ENCODE measurements around the gene ADGRL2.

The ADGRL2 gene

GRCh38 chr1:81806432-81806770 lies 5.7 kb downstream of the ADGRL2 start:
- no peak for DNase-seq

DNA sequence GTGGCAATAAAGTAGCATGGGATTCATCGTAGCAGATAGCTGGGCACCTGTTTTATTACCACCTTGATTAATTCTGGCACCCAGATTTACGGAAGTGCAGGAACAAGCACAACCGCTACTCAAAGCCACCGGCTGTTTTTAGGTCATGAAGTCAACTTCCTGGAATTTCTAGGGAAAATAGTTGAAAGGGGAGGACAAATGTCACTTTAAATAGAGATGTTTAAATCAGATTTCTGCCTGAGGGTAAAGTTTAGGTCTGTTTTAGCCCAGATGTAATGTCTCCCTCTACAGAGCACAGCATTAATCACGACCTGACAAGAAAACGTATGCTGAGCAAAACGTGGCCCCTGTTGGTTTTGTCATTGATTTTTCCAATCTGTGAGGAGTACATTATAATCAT lies 8.0 kb downstream of the ADGRL2 start:
- no peak for DNase-seq

GRCh38 chr1:81809808-81810207 lies 9.1 kb downstream of the ADGRL2 start:
- no peak for DNase-seq

DNA sequence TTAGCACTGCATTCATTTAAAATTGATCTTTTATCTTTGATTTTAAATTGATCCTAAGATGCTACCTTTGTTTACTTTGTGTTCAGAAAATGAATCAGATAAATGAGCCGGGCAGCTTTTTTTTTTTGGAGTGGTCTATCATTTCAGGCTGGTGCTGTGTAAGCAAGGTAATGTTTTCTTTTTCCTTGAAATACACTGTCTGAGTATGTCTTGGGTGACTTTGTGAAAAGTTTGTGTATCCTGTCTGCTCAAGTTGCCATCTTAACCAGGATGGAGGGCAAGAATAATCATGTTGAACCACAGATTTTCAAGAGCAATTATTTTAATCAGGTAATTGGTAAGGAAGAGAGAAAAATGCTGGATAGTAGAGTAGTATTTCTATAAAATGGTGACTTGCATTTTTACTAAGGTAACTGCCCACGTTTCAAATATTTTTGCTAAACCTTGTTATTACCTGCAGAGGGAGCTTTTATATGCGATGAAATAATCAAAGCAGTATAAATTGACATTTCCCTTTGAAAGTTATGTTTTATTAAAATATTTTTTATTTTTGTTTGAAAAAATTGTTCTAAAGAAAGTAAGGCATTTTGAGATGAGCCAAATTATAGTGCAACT lies 11.1 kb downstream of the ADGRL2 start:
- no peak for DNase-seq

- no peak for DNase-seq
Observed at GRCh38 chr1:81812712-81813111, 12.0 kb downstream of the ADGRL2 start.

DNA sequence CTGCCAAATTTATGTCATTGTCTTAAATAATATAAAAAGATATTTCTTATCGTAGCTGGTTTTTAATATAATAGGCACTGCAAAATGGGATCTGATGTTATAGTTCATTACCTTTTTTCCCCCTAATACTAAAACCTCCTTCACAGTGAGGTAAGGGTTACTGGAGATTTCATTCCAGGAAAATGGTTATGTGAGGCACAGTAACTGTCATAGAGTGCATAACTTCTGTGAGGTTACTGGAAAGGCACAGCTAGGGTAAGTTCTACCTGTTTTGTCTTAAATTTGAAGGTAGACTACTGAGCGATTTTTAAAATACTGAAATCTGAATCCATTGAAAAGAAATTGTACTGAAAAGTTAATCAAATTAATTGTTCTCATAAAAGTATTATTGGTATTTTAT lies 13.0 kb downstream of the ADGRL2 start:
- DNase-seq: no peak

DNA sequence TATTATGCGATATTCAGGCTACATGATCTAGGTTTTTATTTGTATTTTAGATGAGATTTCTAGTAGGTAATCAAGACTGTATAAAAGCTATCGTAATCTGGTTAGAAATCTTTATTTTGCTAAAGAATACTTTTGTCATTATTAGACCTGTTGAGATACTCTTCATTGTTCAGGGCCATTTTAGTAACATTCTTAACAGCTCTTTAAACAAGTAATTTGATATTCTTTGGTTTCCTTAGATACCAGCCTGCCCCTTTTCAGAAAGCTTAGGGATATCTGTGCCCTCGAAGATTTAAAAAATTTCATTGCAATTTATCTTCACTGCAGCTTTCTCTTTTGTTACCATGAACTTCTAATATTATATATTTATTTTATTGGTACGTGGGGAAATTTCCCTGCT lies 18.9 kb downstream of the ADGRL2 start:
- DNase-seq: no peak

DNA sequence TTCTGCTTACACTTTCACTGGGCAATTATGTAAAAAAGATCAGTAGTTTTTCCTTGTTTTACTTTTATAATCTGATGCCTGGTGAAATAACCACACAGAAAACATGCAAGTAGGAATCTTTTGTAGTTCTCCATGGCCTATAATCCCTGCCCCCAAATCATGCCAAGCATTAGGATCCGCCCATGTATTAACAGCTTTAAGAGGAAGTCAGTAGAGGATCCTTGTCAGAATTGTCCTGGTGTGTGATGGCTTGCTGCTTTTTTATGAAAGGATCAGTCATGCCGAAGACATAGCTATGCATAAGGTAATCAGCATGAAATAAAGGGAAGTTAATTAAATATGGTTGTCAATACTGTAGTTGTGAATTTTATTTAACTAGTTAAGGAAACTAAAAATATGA lies 20.0 kb downstream of the ADGRL2 start:
- no peak for DNase-seq

DNA sequence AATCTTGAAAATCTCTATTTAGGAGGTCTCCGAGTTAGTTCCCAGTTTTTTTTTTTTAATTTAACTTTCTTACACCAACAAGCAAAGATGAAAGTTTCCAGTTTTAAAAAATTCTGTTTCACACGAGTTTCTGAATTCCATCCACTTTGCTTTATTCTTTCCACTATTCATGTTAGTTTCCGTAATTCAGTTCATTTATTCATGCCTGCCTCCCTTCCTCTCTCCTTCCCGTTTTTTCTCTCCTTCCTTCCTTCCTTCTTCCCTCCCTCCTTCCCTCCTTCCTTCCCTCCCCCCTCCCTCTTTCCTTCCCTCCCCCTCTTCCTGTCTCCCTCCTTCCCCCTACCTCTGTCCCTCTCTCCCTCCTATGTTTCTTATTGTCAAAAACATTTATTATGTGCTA lies 22.3 kb downstream of the ADGRL2 start:
- no peak for DNase-seq

GRCh38 chr1:81824759-81825158 lies 24.0 kb downstream of the ADGRL2 start:
- no peak for DNase-seq

GRCh38 chr1:81827942-81828341 lies 27.2 kb downstream of the ADGRL2 start:
- DNase-seq: no peak

GRCh38 chr1:81832573-81832972 lies 31.8 kb downstream of the ADGRL2 start:
- DNase-seq: no peak

DNA sequence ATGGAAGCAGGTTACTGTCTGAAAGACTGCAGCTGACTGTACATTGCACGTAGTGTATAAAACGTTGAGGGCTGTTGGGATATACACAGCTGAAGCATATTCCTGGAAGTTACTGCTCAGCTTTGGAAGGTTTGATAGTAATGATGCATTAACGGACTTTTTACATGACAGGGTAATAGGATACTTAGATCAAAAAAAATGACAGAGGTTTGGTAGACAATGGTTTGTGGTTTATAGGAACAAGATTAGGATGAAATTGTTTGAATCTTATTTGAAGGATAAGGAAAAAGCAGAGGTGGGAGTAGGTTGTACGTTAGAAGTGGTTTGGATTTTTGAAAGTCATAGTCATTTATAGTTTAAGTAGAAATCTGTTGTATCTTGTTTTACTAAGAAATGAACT lies 33.0 kb downstream of the ADGRL2 start:
- no peak for DNase-seq

DNA sequence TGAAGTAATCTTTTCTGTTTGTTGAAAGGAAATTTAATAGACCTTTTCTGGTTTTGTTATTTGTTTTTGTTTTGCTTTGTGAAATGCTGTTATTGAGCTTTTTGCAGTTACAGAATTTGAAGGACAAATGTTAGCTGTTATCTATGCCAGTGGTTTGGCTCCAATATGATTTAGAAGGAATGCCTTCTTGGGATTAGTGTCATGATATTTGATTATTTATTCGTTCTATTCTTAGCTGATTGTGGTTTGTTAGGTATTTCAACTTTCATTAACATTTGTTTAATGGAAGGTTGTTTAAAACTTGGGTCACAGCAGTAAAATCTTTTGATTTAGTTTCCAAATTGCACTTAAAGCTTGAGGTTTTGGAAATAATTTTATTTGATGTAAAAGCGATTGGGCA lies 33.5 kb downstream of the ADGRL2 start:
- DNase-seq: no peak

- no peak for DNase-seq
Observed at GRCh38 chr1:81834921-81835698, 34.4 kb downstream of the ADGRL2 start.

DNA sequence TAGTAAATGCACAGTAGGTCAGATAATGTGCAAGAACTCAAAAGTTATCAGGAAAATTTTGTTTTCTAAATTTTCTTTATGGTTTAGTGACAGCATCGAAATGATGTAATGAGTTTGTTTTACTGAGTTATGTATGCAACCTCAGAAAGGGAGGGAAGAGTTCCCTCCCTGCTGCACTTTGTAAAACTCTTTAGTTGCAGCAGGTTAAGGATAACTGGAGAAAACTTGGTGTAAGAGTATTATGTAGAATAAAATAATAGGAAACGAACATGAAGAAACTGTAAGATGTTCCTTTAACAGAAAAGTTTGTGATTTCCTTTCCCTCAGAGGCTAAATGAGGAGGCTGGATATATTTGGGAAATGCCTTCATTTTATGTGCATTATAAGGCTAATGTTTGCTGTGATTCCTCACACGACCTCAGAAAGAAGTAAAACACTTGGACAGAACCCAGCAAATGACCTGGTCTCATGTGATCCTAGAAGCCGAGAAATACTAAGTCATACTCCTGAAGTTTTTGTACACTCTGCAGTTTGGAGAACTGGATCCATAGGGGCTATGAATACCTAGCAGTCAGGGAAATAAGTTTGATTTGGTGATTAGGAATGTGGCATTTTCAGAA lies 35.4 kb downstream of the ADGRL2 start:
- no peak for DNase-seq

GRCh38 chr1:81838600-81839218 lies 38.0 kb downstream of the ADGRL2 start:
- no peak for DNase-seq

DNA sequence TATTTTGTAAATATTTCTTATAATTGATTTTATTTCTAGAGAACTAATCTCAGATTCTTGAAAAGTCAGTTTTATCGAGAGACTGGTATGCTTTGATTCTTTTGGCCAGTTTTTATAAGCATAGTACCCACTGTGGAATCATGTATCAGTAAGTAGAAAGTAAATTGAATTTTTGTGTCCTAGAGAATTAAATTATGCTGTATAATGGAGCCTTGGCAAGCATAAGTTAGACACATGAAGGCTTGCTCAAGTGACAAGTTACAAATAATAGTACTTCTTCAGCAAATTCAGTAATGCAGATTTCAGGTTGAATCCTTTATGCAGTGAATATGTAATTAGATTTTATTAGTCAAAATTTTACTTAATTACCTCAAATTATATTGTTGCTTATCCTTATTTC lies 40.1 kb downstream of the ADGRL2 start:
- DNase-seq: no peak

- DNase-seq: no peak
Observed at GRCh38 chr1:81841795-81842194, 41.1 kb downstream of the ADGRL2 start.

- no peak for DNase-seq
Observed at GRCh38 chr1:81844477-81844876, 43.7 kb downstream of the ADGRL2 start.

GRCh38 chr1:81846630-81847029 lies 45.9 kb downstream of the ADGRL2 start:
- no peak for DNase-seq

DNA sequence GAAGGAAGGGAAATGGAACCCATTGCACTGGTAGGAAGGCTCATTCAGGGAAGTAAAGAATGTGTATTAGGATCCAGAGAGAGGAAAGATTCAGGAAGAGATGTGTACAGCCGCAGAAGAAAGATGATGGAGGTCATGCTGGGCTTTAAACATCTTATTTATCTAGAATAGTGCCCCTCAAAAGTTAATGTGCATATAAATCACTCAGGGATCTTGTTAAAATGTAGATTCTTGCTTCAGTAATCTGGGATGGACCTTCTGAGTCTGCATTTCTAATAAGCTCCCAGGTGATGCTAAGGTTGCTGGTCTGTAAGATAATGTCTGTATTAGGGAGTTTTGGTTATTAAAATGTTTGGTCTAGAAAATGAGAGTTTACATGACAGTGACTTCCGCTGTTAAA lies 46.3 kb downstream of the ADGRL2 start:
- no peak for DNase-seq

DNA sequence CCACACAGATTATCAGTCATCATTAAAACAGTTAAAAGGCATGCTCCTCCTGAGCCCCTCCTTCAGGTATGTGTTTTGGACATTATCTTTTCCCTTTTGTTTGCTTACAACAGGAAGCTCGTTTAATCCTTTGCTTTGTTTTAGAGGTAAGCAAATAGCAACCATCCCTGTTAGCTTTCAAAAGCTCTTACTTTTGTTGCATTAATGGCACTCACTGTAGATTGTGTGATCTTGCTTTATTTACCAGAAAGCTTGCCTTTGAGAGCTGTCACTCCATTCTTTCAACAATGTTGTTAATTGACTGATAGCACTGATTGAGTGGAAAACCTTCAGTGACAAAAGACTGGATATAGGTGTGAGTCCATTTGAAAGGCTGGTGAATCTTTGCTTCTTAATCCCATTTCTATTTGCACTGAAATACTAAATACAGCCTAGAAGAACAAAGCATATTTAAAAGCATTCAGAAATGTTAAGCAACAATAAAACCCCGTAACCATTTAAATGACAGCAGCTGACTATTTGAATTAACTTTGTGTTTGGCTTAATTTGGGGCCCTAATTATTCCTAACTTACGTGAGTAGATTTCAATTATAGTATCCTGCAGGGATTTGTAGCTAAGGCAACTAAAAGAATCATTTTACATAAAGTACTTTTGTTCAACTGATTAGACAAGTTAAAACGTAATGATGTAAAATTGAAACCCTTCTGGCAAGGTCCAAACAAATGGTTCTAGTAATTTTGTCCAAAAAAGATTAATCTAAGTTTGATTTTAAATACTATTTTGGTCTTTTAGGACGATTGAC lies 48.3 kb downstream of the ADGRL2 start:
- peak; percentile 79 for DNase-seq

All from NCI-H510A treated with DMSO at 0.1 percent for 48 hours (cell line).